GM18951 (cell line): ENCODE data around the gene DYNC1H1.
"Not testable (repeated sequence)": the region's sequence is repeated elsewhere in the genome, so short reads cannot be mapped to it uniquely, and the experiment has no call there.

Source experiments
- POLR2A ChIP-seq: IDR thresholded peaks from 4 replicates; pipeline ENCODE4 v1.6.1; 2011; ENCODE audit warnings: mild to moderate bottlenecking; ENCODE audit not compliant: insufficient read length, insufficient read depth; ENCODE audit errors: extremely low read depth
- in situ Hi-C: fragments of 300-500 bp; cut with MboI; formaldehyde crosslinking; loops from one replicate; pipeline ENCODE4 v1.12.0; 2022; ENCODE audit warnings: low sequenced_read_pairs, mixed read lengths, inconsistent platforms; ENCODE audit not compliant: unreplicated experiment

The DYNC1H1 gene

DNA sequence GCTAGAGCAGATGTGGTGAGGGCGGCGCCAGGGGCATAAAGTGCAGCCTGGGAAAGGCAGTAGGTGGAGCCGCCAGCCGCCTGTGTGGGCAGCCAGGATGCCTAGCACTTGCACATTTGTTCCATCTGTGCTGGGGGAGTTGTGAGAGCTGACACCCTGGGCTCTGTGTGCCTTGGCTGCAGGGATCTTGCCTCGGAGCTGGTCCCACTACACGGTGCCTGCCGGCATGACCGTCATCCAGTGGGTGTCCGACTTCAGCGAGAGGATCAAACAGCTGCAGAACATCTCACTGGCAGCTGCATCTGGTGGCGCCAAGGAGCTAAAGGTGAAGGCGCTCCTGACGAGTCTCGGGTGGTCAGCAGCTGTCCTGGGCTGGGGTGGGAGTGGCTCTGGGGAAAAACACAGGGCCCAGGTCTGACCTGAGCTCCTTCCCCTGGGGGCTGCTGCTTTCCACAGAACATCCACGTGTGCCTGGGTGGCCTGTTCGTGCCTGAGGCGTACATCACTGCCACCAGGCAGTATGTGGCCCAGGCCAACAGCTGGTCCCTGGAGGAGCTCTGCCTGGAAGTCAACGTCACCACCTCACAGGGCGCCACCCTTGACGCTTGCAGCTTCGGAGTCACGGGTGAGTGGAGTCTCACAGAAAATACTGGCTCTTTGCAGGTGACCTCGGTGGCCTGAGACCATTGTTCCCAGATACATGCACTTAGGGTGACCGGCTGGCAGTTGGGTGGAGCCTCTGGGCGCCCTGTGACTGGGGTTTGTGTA is 85.1 kb downstream of the DYNC1H1 start:
- in situ Hi-C loops, result no loop called here
- no peak for TF ChIP-seq POLR2A

DNA sequence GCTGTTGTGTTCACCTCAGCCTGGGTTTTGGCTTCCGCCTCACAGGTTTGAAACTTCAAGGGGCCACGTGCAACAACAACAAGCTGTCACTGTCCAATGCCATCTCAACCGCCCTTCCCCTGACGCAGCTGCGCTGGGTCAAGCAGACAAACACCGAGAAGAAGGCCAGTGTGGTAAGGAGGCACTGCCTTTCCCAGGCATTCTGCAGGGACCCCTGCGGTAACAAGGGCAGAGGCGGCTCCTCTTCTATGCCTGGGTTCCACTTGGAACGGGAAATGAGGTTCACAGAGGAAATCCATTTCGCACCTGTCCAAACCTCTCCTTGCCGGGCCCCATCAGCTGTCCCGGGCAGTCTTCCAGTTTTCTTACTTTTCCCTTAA is 85.6 kb downstream of the DYNC1H1 start:
- in situ Hi-C loops, result no loop called here
- TF ChIP-seq POLR2A, result no peak

DNA sequence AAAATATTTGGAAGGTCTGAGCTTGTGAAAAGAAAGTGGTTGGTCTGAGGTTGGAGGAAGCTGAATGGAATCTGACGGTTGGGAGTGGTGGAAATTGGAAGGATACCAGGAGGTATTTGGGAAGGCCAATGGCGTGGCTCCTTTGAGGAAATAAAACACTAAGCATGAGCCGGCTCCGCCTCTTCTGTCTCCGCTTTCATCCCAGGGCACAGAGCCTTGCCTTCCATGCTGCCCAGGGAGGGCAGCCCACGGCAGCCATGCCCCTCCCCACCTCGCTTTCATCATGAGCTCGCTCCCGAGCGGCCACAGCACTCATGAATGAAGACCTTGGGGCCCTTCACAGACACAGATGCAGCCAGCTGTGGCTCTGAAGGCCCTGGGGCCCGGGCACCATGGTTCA is 86.3 kb downstream of the DYNC1H1 start:
- TF ChIP-seq POLR2A, result no peak
- in situ Hi-C loops, result no loop called here

DNA sequence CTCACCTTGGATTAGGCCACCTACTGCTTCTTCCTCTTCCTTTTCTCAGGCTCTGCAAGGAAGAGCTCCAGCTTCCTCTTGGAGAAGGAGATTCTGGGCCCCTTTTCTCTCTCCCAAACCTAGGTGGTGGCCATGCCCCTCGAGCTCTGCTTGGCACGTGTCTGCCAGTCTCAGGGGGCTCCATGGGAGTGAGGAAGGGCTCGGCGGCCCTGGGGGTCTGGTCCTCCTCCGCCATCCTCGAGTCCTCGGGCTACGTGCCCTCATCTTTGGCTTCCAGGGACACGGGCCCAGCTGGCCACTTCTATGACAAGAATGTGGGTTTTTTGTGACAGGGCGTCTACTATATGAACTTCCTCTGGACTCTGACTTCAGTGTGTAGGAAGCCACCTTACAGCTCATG is 88.1 kb downstream of the DYNC1H1 start:
- in situ Hi-C loops, result no loop called here

DNA sequence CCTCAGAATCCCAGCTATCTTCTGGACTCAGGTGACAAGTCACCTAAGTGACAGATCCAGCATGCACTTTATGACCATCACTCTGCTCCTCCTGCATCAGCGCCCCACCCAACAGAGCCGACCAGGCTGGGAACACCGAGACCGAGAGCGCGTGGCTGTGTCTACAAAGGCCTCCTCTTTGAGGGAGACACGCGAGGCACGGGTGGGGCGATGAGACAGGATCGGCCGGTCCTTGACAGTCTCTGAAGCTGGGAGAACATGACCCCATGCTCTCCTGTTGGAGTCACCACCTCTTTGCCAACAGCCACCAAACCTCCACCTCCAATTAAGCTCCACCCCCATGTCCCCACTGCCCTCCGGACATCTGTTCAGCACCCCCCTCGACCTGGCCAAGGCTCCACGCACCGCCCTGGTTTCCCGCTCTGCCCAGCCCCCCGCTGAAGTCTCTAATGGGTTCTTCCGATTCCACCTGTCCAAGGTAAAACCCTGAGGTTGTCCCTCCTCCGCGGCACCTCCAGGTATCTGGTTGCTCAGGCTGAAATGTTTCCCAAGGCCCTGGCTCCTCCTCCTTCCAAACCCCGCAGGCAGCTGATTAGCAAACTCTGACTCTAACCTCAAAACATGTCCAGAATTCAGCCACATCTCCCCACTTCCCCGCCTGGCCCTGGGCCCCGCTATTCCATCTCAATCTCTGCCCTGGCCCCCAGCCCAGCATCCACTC is 91.0 kb downstream of the DYNC1H1 start:
- no peak for TF ChIP-seq POLR2A
- in situ Hi-C loops, result no loop called here

More for the DNA sequence above, 88.1 kb downstream of the DYNC1H1 start:
- TF ChIP-seq POLR2A, result no peak

DNA sequence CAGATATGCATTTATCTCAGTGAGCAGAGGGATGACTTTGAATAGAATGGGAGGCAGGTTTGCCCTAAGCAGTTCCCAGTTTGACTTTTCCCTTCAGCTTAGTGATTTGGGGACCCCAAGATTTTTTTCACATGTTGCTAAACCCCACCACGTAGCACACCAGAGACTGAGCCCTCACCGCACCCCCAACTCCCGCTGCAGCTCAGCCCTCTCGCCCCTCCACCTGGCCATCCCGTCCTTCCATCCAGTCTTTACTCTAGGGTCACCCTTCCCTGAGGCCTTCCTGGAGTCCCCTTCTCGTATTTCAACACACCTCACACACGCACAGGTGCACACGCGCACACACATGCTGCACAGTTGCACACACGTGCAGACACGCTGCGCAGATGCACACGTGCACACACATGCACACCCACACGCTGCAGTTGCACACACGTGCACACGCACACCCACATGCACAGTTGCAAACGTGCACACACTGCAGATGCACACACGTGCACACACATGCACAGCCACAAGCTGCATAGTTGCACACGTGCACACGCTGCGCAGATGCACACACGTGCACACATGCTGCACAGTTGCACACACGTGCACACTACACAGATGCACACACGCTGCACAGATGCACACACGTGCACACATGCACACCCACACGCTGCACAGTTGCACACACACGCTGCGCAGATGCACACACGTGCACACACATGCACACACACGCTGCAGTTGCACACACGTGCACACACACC is 92.5 kb downstream of the DYNC1H1 start:
- TF ChIP-seq POLR2A, result no peak
- in situ Hi-C loops, result no loop called here

DNA sequence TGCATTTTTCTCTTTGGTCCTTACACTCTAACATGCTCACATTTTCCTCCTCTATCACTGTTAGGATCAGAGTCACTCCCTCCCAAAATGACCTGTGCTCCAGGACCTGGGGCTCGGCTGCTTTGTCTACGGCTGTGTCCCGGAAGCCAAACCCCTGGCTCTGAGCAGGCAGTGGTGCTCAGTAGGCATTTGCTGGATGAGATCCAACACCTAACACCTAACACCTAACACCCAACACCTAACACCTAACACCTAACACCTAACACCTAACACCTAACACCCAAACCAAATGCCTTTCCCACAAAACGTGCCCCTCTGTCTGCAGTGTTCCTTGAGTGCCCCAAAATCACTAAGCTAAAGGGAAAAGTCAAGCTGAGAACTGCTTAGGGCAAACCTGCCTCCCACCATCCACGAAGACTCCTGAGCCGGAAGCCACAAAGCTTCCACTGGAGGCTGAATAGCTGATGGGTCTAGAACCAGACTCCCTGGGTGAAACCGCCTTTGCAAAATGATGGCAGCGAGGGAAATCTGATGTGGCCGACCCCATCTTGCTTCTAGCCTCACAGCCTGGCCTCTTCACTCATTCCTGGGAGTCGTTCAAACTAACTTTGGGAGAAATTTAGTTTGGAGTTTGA is 93.2 kb downstream of the DYNC1H1 start:
- TF ChIP-seq POLR2A, result no peak
- in situ Hi-C loops, result no loop called here

DNA sequence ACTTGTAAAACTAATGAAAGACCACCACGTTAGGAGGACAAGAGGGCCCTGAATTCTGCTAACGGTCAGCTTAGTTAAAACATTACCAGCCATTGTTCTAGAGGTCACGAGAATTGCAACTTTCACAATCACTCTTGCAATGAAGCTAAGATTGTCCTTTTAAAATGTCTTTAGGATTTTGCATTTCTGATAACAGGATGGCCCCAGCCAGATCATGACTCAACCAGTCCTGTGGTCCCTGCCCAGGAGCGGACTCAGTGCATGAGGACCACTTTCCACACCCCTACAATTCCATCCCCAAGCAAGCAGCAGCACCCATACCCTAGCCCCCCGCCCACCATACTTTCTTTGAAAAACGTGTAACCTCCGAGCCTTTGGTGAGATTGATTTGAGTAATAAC is 93.8 kb downstream of the DYNC1H1 start:
- in situ Hi-C loops, result no loop called here
- no peak for TF ChIP-seq POLR2A

DNA sequence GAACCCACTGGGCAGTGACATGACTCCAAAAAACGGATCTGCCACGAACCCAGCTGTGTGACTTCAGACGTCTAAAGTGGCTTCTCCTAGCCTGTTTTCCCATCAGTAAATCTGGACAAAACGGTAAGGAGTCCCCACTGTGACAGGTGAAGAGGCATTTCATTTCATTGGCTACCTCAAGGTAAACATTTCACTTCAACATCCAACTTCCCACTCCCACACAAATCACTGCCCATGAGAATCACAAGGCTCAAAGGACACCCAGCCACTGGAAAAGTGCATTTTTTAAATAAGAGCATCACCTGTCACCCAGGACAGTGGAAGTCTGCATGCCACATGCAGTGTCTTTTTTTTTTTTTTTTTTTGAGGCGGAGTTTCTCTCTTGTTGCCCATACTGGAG is 94.6 kb downstream of the DYNC1H1 start:
- in situ Hi-C loops, result no loop called here

DNA sequence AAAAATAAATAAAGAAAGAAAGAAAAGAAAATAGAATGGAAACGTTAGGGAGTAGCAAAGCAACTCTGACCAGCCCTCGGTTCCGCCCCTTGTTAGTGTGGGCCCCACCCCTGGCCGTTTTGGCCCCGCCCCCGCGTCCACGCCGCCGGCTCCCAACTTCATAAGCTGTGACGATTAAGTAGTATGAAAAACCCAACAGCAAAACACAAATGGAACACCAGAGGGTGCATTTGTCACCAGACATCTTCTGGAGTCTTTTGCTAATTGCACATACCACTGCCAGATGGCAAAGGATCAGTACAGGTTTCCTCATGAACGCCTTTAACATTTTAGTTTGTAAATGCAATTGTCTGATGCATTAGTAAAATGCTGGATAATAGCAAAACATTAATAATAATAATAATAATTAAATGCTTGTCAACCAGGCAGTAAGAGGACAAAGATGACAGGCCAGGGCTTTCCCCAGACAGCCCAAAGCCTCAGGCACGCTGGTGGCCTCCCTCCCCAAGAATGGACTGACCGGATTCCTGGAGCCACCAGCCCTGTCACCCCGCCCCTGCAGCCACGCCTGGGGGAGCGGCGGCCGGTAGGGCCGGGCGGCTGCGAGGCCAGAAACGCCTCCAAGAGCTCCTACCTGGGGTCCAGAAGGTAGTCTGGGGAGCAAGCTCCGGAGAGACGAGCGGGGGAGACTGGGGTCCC is 98.9 kb downstream of the DYNC1H1 start:
- TF ChIP-seq POLR2A, result no peak
- in situ Hi-C loops, result no loop called here

More for the DNA sequence above, 94.6 kb downstream of the DYNC1H1 start:
- TF ChIP-seq POLR2A, result no peak

DNA sequence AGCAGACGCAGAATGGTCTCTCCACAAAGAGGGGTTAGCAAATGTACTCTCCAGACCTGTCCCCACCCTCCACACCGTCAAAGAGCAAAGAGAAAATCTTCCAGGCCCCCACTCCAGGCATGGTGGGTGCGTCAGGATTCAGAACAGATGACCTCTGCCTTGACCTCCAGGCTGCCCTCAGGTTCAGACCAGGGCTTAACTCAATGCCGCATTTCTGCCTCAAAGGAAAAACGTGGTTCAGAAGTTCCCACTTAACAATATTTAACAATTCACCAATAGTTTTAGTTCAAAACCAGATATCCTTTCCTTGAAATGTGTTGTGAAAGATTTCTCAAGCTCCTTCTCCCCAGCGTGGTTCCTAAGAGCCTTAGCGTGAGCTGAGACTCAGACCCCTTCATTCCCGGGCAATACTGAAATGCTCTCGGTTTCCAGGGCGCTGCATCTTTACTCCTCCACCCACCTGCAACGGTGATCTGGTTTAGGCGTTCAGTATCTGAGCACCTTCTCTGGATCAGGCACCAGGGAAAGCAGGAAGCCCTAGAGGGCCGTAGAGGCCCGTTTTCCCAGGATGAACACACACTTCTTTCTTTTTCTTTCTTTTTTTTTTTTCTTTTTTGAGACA is 99.5 kb downstream of the DYNC1H1 start:
- in situ Hi-C loops, result no loop called here

DNA sequence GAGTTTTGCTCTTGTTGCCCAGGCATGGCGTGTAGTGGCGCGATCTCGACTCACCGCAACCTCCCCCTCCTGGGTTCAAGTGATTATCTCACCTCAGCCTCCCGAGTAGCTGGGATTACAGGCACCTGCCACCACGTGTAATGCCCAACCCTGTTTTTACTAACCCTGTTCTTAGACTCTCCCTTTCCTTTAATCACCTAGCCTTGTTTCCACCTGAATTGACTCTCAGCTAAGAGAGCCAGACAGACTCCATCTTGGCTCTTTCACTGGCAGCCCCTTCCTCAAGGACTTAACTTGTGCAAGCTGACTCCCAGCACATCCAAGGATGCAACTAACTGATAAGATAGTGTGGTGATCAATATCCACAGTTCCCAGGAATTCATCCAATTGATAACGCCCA is 100.2 kb downstream of the DYNC1H1 start:
- in situ Hi-C loops, result not testable (repeated sequence)

More for the DNA sequence above, 99.5 kb downstream of the DYNC1H1 start:
- TF ChIP-seq POLR2A, result no peak
